ENCODE measurements around the gene PPP4R2.
"Not testable (repeated sequence)": the region's sequence is repeated elsewhere in the genome, so short reads cannot be mapped to it uniquely, and the experiment has no call there.

PPP4R2 gene

GRCh38 chr3:73055583-73055982 lies 59.0 kb downstream of the PPP4R2 start:
- H3K27ac Mint-ChIP-seq, result peak overlapping the region; percentile 19
- peaks cover 10% of the 10 kb centered on the region for H3K36me3 Mint-ChIP-seq (ENCODE audit: low read depth)
- H3K4me3 Mint-ChIP-seq, result no peak overlapping the region

GRCh38 chr3:73056014-73056844 lies 59.6 kb downstream of the PPP4R2 start:
- Mint-ChIP-seq H3K27ac (peak overlapping the region; percentile 19), H3K9me3 (no peaks in the 10 kb centered on the region), H3K4me3 (no peak overlapping the region), H3K36me3 (ENCODE audit: low read depth) (peaks cover 9% of the 10 kb centered on the region), H3K27me3 (ENCODE audit: low read depth) (no peaks in the 10 kb centered on the region), H3K4me1 (ENCODE audit: low read depth) (peaks cover 10% of the 10 kb centered on the region)
- no peak for DNase-seq (ENCODE audit: low spot score)

More at GRCh38 chr3:73055583-73055982, 59.0 kb downstream of the PPP4R2 start:
- Mint-ChIP-seq H3K4me1 (ENCODE audit: low read depth) (peaks cover 10% of the 10 kb centered on the region), H3K9me3 (no peaks in the 10 kb centered on the region), H3K27me3 (ENCODE audit: low read depth) (no peaks in the 10 kb centered on the region)
- DNase-seq (ENCODE audit: low spot score), result no peak

GRCh38 chr3:73056845-73057150 lies 60.2 kb downstream of the PPP4R2 start:
- Mint-ChIP-seq H3K27ac (no peak overlapping the region), H3K9me3 (no peaks in the 10 kb centered on the region), H3K4me3 (no peak overlapping the region), H3K27me3 (ENCODE audit: low read depth) (no peaks in the 10 kb centered on the region), H3K4me1 (ENCODE audit: low read depth) (peaks cover 11% of the 10 kb centered on the region), H3K36me3 (ENCODE audit: low read depth) (peaks cover 13% of the 10 kb centered on the region)
- DNase-seq (ENCODE audit: low spot score), result no peak

- Mint-ChIP-seq H3K4me3 (no peak overlapping the region), H3K9me3 (no peaks in the 10 kb centered on the region), H3K27me3 (ENCODE audit: low read depth) (no peaks in the 10 kb centered on the region), H3K4me1 (ENCODE audit: low read depth) (peaks cover 10% of the 10 kb centered on the region), H3K27ac (no peak overlapping the region), H3K36me3 (ENCODE audit: low read depth) (peaks cover 34% of the 10 kb centered on the region)
- DNase-seq (ENCODE audit: low spot score), result no peak
These were observed 63.7 kb downstream of the PPP4R2 start for GRCh38 chr3:73060302-73060723.

GRCh38 chr3:73061416-73061815 lies 64.8 kb downstream of the PPP4R2 start, which contains the start of gene EBLN2:
EBLN2 (plus strand) TSS chr3:73061659; CDS start chr3:73062082, 423 bp downstream.
- Mint-ChIP-seq H3K4me3 (no peak within 1 kb of the TSS), H3K27ac (no peak within 1 kb of the TSS), H3K36me3 (ENCODE audit: low read depth) (peaks cover 43% of the 10 kb centered on the region), H3K4me1 (ENCODE audit: low read depth) (peaks cover 7% of the 10 kb centered on the region), H3K9me3 (no peaks in the 10 kb centered on the region), H3K27me3 (ENCODE audit: low read depth) (no peaks in the 10 kb centered on the region)
- DNase-seq (ENCODE audit: low spot score), result no peak

GRCh38 chr3:73066243-73066642 lies 69.6 kb downstream of the PPP4R2 start:
- not testable (repeated sequence) for H3K27me3 Mint-ChIP-seq (ENCODE audit: low read depth); H3K4me1 Mint-ChIP-seq (ENCODE audit: low read depth); H3K4me3 Mint-ChIP-seq; H3K27ac Mint-ChIP-seq; H3K9me3 Mint-ChIP-seq; DNase-seq (ENCODE audit: low spot score)
- peaks cover 39% of the 10 kb centered on the region for H3K36me3 Mint-ChIP-seq (ENCODE audit: low read depth)

- H3K4me3 Mint-ChIP-seq, result no peak overlapping the region
- no peak overlapping the region for H3K27ac Mint-ChIP-seq
- no peaks in the 10 kb centered on the region for H3K27me3 Mint-ChIP-seq (ENCODE audit: low read depth)
- peaks cover 8% of the 10 kb centered on the region for H3K4me1 Mint-ChIP-seq (ENCODE audit: low read depth)
- H3K36me3 Mint-ChIP-seq (ENCODE audit: low read depth), result peaks cover 27% of the 10 kb centered on the region
- DNase-seq (ENCODE audit: low spot score), result no peak
- H3K9me3 Mint-ChIP-seq, result no peaks in the 10 kb centered on the region
These were observed 71.8 kb downstream of the PPP4R2 start for GRCh38 chr3:73068419-73068818.

- no peaks in the 10 kb centered on the region for H3K9me3 Mint-ChIP-seq
- H3K36me3 Mint-ChIP-seq (ENCODE audit: low read depth), result peaks cover 25% of the 10 kb centered on the region
- no peak overlapping the region for H3K4me3 Mint-ChIP-seq
- H3K4me1 Mint-ChIP-seq (ENCODE audit: low read depth), result peaks cover 8% of the 10 kb centered on the region
- H3K27me3 Mint-ChIP-seq (ENCODE audit: low read depth), result no peaks in the 10 kb centered on the region
- no peak overlapping the region for H3K27ac Mint-ChIP-seq
- no peak for DNase-seq (ENCODE audit: low spot score)
These were observed 72.6 kb downstream of the PPP4R2 start for GRCh38 chr3:73069187-73069586.

GRCh38 chr3:73069775-73070444 lies 73.3 kb downstream of the PPP4R2 start:
- Mint-ChIP-seq H3K4me3 (no peak overlapping the region), H3K27me3 (ENCODE audit: low read depth) (no peaks in the 10 kb centered on the region)
- DNase-seq (ENCODE audit: low spot score), result no peak

GRCh38 chr3:73070675-73071575 lies 74.3 kb downstream of the PPP4R2 start:
- H3K9me3 Mint-ChIP-seq, result no peaks in the 10 kb centered on the region
- peaks cover 8% of the 10 kb centered on the region for H3K36me3 Mint-ChIP-seq (ENCODE audit: low read depth)
- no peak overlapping the region for H3K27ac Mint-ChIP-seq
- no peak for DNase-seq (ENCODE audit: low spot score)
- peaks cover 8% of the 10 kb centered on the region for H3K4me1 Mint-ChIP-seq (ENCODE audit: low read depth)
- no peak overlapping the region for H3K4me3 Mint-ChIP-seq
- H3K27me3 Mint-ChIP-seq (ENCODE audit: low read depth), result no peaks in the 10 kb centered on the region

More at GRCh38 chr3:73069775-73070444, 73.3 kb downstream of the PPP4R2 start:
- Mint-ChIP-seq H3K4me1 (ENCODE audit: low read depth) (peaks cover 8% of the 10 kb centered on the region), H3K9me3 (no peaks in the 10 kb centered on the region), H3K27ac (no peak overlapping the region), H3K36me3 (ENCODE audit: low read depth) (peaks cover 18% of the 10 kb centered on the region)

- no peak overlapping the region for H3K27ac Mint-ChIP-seq
- H3K4me1 Mint-ChIP-seq (ENCODE audit: low read depth), result peaks cover 8% of the 10 kb centered on the region
- H3K36me3 Mint-ChIP-seq (ENCODE audit: low read depth), result peaks cover 3% of the 10 kb centered on the region
These were observed 75.3 kb downstream of the PPP4R2 start for GRCh38 chr3:73071952-73072351.

GRCh38 chr3:73072634-73073033 lies 76.0 kb downstream of the PPP4R2 start:
- no peaks in the 10 kb centered on the region for H3K27me3 Mint-ChIP-seq (ENCODE audit: low read depth)
- peaks cover 3% of the 10 kb centered on the region for H3K36me3 Mint-ChIP-seq (ENCODE audit: low read depth)
- H3K27ac Mint-ChIP-seq, result no peak overlapping the region
- no peak overlapping the region for H3K4me3 Mint-ChIP-seq
- no peak for DNase-seq (ENCODE audit: low spot score)
- H3K9me3 Mint-ChIP-seq, result no peaks in the 10 kb centered on the region
- peaks cover 8% of the 10 kb centered on the region for H3K4me1 Mint-ChIP-seq (ENCODE audit: low read depth)

More at GRCh38 chr3:73071952-73072351, 75.3 kb downstream of the PPP4R2 start:
- Mint-ChIP-seq H3K9me3 (no peaks in the 10 kb centered on the region), H3K27me3 (ENCODE audit: low read depth) (no peaks in the 10 kb centered on the region), H3K4me3 (no peak overlapping the region)
- no peak for DNase-seq (ENCODE audit: low spot score)

- Mint-ChIP-seq H3K9me3 (no peaks in the 10 kb centered on the region), H3K4me3 (no peak overlapping the region), H3K4me1 (ENCODE audit: low read depth) (peaks cover 8% of the 10 kb centered on the region), H3K27me3 (ENCODE audit: low read depth) (no peaks in the 10 kb centered on the region), H3K36me3 (ENCODE audit: low read depth) (no peaks in the 10 kb centered on the region), H3K27ac (no peak overlapping the region)
- no peak for DNase-seq (ENCODE audit: low spot score)
These were observed 76.6 kb downstream of the PPP4R2 start for GRCh38 chr3:73073091-73073707.
